HG03439 (cell line): ENCODE results near the gene S100A3.
"Not testable (repeated sequence)": the region's sequence is repeated elsewhere in the genome, so short reads cannot be mapped to it uniquely, and the experiment has no call there.

ENCODE experiments used
- ATAC-seq: cut with Tn5 transposase; IDR thresholded peaks from one replicate; pipeline ENCODE4 v1.9.1; 2021; ENCODE audit warnings: mild to moderate bottlenecking, moderate library complexity; ENCODE audit not compliant: unreplicated experiment

Gene S100A3

GRCh38 chr1:153536012-153536670 lies 12.9 kb downstream of the S100A3 start:
- no peak for ATAC-seq

- ATAC-seq, result no peak
These were observed 13.6 kb downstream of the S100A3 start, which contains the start of gene S100A6 for GRCh38 chr1:153535242-153536011. TSS of gene S100A6 (minus strand) at chr1:153535991. CDS start at chr1:153535339, 652 bp downstream.

- no peak for ATAC-seq
These were observed 14.2 kb downstream of the S100A3 start for GRCh38 chr1:153534925-153535241.

- no peak for ATAC-seq
These were observed 14.7 kb downstream of the S100A3 start for GRCh38 chr1:153534226-153534924.

- no peak for ATAC-seq
These were observed 15.3 kb downstream of the S100A3 start for GRCh38 chr1:153533689-153534201.

GRCh38 chr1:153532769-153533599 lies 16.1 kb downstream of the S100A3 start:
- ATAC-seq, result no peak

GRCh38 chr1:153532181-153532580 lies 16.9 kb downstream of the S100A3 start:
- ATAC-seq, result no peak

- no peak for ATAC-seq
These were observed 17.4 kb downstream of the S100A3 start for GRCh38 chr1:153531638-153532037.

- ATAC-seq, result no peak
These were observed 21.4 kb downstream of the S100A3 start for GRCh38 chr1:153527683-153528040.

- ATAC-seq, result no peak
These were observed 21.9 kb downstream of the S100A3 start for GRCh38 chr1:153527023-153527682.

- no peak for ATAC-seq
These were observed 22.9 kb downstream of the S100A3 start for GRCh38 chr1:153526132-153526543.

- ATAC-seq, result no peak
These were observed 23.9 kb downstream of the S100A3 start for GRCh38 chr1:153525088-153525728.

- not testable (repeated sequence) for ATAC-seq
These were observed 26.6 kb downstream of the S100A3 start for GRCh38 chr1:153522353-153523048.

- not testable (repeated sequence) for ATAC-seq
These were observed 27.2 kb downstream of the S100A3 start for GRCh38 chr1:153521808-153522207.

- no peak for ATAC-seq
These were observed 28.1 kb downstream of the S100A3 start for GRCh38 chr1:153520818-153521476.

- ATAC-seq, result not testable (repeated sequence)
These were observed 28.8 kb downstream of the S100A3 start for GRCh38 chr1:153520137-153520691.

GRCh38 chr1:153519242-153519641 lies 29.8 kb downstream of the S100A3 start:
- ATAC-seq, result no peak
